GM23248 (cell line): ENCODE measurements around the gene NCBP3. TPM values are rescaled to one million over a fixed set of nuclear protein-coding genes. Genes with fewer than 3 reads are reported as not detected.
"Not testable (repeated sequence)": the region's sequence is repeated elsewhere in the genome, so short reads cannot be mapped to it uniquely, and the experiment has no call there.

Source experiments
- DNase-seq: peaks from one replicate; pipeline ENCODE4 v3.0.0-alpha.2; 2015
- H2AFZ ChIP-seq: fragments of 200-600 bp; sonication (generic); 2 replicates; pipeline ENCODE4 v1.6.1; 2016; ENCODE audit warnings: antibody characterized with exemption
- H3F3A ChIP-seq: fragments of 200-600 bp; sonication (generic); 2 replicates; pipeline ENCODE4 v1.6.1; 2016; ENCODE audit warnings: mild to moderate bottlenecking, antibody characterized with exemption, mixed run types; ENCODE audit not compliant: insufficient read depth
- H3K27ac ChIP-seq: fragments of 200-600 bp; sonication (generic); 2 replicates; pipeline ENCODE4 v1.5.1; 2016; ENCODE audit warnings: mild to moderate bottlenecking
- H3K27me3 ChIP-seq: fragments of 200-600 bp; sonication (generic); replicated peaks from 2 replicates; pipeline ENCODE4 v1.6.1; 2016; ENCODE audit warnings: mild to moderate bottlenecking; ENCODE audit not compliant: insufficient read depth
- H3K36me3 ChIP-seq: fragments of 200-600 bp; sonication (generic); 2 replicates; pipeline ENCODE4 v1.6.1; 2016; ENCODE audit warnings: low read depth, mild to moderate bottlenecking
- H3K4me1 ChIP-seq: fragments of 200-600 bp; sonication (generic); 2 replicates; pipeline ENCODE4 v1.6.1; 2016; ENCODE audit warnings: mild to moderate bottlenecking; ENCODE audit not compliant: insufficient read depth
- H3K4me2 ChIP-seq: fragments of 200-600 bp; sonication (generic); one replicate; pipeline ENCODE4 v1.6.1; 2016; ENCODE audit warnings: mild to moderate bottlenecking; ENCODE audit not compliant: unreplicated experiment
- H3K4me3 ChIP-seq: fragments of 200-600 bp; sonication (generic); 2 replicates; pipeline ENCODE4 v1.5.1; 2016; ENCODE audit warnings: mild to moderate bottlenecking
- H3K79me2 ChIP-seq: fragments of 200-600 bp; sonication (generic); 2 replicates; pipeline ENCODE4 v1.6.1; 2016; ENCODE audit warnings: mild to moderate bottlenecking; ENCODE audit not compliant: insufficient read depth
- H3K9ac ChIP-seq: fragments of 200-600 bp; sonication (generic); 2 replicates; pipeline ENCODE4 v1.6.1; 2016; ENCODE audit warnings: mild to moderate bottlenecking
- H3K9me2 ChIP-seq: fragments of 200-600 bp; sonication (generic); 2 replicates; pipeline ENCODE4 v1.6.1; 2016; ENCODE audit warnings: mixed run types, mild to moderate bottlenecking, moderate library complexity; ENCODE audit not compliant: insufficient read depth
- H3K9me3 ChIP-seq: fragments of 200-600 bp; sonication (generic); one replicate; pipeline ENCODE4 v1.6.1; 2017; ENCODE audit warnings: low read depth
- H4K20me1 ChIP-seq: fragments of 200-600 bp; sonication (generic); 2 replicates; pipeline ENCODE4 v1.6.0; 2016; ENCODE audit not compliant: insufficient read depth
- EZH2 ChIP-seq: fragments of 200-600 bp; sonication (generic); IDR thresholded peaks from 2 replicates; pipeline ENCODE4 v1.6.1; 2018; ENCODE audit warnings: antibody characterized with exemption, mild to moderate bottlenecking; ENCODE audit not compliant: insufficient read depth, poor library complexity, severe bottlenecking
- EZH2phosphoT487 ChIP-seq: fragments of 200-600 bp; sonication (generic); IDR thresholded peaks from 2 replicates; pipeline ENCODE4 v1.6.1; 2018; ENCODE audit warnings: antibody characterized with exemption, moderate library complexity, mild to moderate bottlenecking, low read depth; ENCODE audit not compliant: insufficient read depth
- WGBS, 2 experiments: methylation state at CpG; one replicate each; pipeline ENCODE4 v1.1.6; 2015 to 2017; ENCODE audit warnings: low lambda C conversion rate in 2 of 2, low coverage in 1 of 2; ENCODE audit errors: missing lambda C conversion rate in 2 of 2; 5-methylcytosine and 5-hydroxymethylcytosine counted together
- in situ Hi-C: fragments of 300-500 bp; cut with MboI; formaldehyde crosslinking; loops from 2 replicates; pipeline ENCODE4 v1.15.0; 2020
- polyA plus RNA-seq: library from polyadenylated mRNA; unstranded; fragments of >200 nt; fragmentation: Nextera tagmentation; extraction: Ambion mirVana; gene quantifications from 2 replicates; pipeline ENCODE4 v1.2.1, GENCODE V29; 2016
- total RNA-seq: library from RNA; depleted of rRNA; stranded (reverse); fragments of >200 nt; shearing (Covaris generic); gene quantifications from 2 replicates; pipeline ENCODE4 v1.2.3, GENCODE V29; 2014

The NCBP3 gene
- total and polyA plus RNA-seq, 2 experiments from 2014 or later: 16.6 to 20.1 TPM

DNA sequence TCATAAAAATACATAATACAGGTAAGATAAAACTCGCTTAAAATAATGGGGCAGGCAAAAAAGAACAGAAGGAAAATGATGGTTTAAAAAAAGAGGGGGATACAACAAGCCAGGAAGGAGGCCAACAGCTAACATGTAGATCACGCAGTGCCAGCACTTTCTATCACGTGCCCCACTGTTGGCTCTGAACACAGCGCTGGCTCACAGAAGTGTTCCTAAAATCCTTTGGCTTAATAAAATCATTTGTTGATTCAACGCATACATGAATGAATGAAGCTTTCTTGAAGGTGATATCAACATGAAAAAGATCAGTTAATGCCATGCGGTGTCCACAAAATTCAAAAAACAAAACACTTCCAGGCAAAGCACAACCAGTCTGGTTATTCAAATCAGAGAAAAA lies 53.6 kb downstream of the NCBP3 start:
- TF ChIP-seq EZH2: no peak
- TF ChIP-seq EZH2phosphoT487: no peak
- no peak for DNase-seq
- Histone ChIP-seq H3K27ac (no peak overlapping the region), H4K20me1 (no peaks in the 10 kb centered on the region), H3K9me2 (no peaks in the 10 kb centered on the region), H3K9ac (no peak overlapping the region), H2AFZ (no peak overlapping the region), H3K4me3 (no peak overlapping the region), H3K79me2 (no peaks in the 10 kb centered on the region), H3K4me2 (no peak overlapping the region), H3K9me3 (no peaks in the 10 kb centered on the region), H3K36me3 (no peaks in the 10 kb centered on the region), H3F3A (peaks cover 21% of the 10 kb centered on the region), H3K4me1 (peaks cover 6% of the 10 kb centered on the region), H3K27me3 (no peaks in the 10 kb centered on the region)
- 58 to 63% methylated on average over 6 of the region's 6 CpGs for WGBS, 2 experiments
- in situ Hi-C loops: no loop called here

DNA sequence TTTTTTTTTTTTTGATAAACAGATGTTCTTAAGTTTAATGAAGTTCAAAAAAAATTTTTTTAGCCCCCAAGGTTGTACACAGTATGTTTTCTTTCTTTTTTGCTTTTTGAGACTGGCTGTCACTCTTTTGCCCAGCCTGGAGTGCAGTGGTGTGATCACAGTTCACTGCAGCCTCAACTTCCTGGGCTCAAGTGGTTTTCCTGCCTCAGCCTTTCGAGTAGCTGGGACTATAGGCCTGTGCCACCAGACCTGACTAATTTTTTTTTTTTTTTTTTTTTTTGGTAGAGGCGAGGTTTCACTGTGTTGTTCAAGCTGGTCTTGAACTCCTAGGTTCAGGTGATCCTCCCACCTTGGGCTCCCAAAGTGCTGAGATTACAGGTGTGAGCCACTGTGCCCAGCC lies 57.8 kb downstream of the NCBP3 start:
- no peak for DNase-seq
- WGBS, 2 experiments: 65 to 86% methylated on average over 2 of the region's 2 CpGs
- no peaks in the 10 kb centered on the region for H3K36me3 ChIP-seq
- in situ Hi-C loops: no loop called here
- no peak overlapping the region for H3K4me3 ChIP-seq
- H3F3A ChIP-seq: peaks cover 21% of the 10 kb centered on the region
- H3K9me2 ChIP-seq: no peaks in the 10 kb centered on the region
- no peak overlapping the region for H2AFZ ChIP-seq
- H3K4me2 ChIP-seq: no peak overlapping the region
- H3K4me1 ChIP-seq: peaks cover 4% of the 10 kb centered on the region
- no peaks in the 10 kb centered on the region for H3K79me2 ChIP-seq
- TF ChIP-seq EZH2phosphoT487: no peak
- no peak for TF ChIP-seq EZH2
- H3K27me3 ChIP-seq: no peaks in the 10 kb centered on the region
- H3K27ac ChIP-seq: no peak overlapping the region
- no peaks in the 10 kb centered on the region for H3K9me3 ChIP-seq
- no peak overlapping the region for H3K9ac ChIP-seq
- no peaks in the 10 kb centered on the region for H4K20me1 ChIP-seq

DNA sequence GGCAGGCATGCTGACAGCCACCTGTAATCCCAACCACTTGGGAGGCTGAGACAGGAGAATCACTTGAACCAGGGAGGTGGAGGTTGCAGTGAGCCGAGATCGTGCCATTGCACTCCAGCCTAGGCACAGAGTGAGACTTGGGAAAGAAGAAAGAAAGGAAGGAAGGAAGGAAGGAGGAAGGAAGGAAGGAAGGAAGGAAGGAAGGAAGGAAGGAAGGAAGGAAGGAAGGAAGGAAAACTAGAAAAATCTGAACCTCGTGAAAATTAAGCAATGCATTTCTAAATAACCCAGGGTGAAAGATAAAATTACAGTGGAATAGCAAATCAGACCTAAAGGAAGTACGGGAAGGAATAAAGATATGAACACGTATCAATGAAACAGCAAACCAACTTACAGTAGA lies 60.7 kb downstream of the NCBP3 start:
- H3K4me1 ChIP-seq, H3F3A ChIP-seq, H2AFZ ChIP-seq, H3K4me2 ChIP-seq, H3K4me3 ChIP-seq, H3K9me2 ChIP-seq, H3K9ac ChIP-seq, H3K79me2 ChIP-seq, H3K36me3 ChIP-seq, H4K20me1 ChIP-seq, H3K27me3 ChIP-seq, H3K27ac ChIP-seq, DNase-seq, H3K9me3 ChIP-seq, in situ Hi-C loops: not testable (repeated sequence)
- WGBS, 2 experiments: 83 to 91% methylated on average over 5 of the region's 5 CpGs

DNA sequence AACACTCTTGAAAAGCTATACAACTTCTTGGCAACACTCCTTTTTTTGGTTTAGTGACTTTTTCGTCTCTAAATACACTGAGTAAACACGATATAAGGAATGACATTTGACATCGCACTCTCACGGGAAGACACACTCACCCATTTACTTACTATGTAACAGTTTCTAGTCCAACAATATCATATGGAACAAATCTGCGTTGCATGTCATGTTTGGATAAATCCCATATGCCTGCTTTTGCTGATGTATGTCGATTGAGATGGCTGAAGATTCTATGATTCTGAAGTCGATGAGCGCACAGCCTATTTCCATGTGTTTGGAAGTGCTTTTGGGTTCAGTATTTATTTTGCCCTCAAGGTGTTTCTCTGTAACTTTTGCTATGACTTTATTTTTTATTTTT lies 63.3 kb downstream of the NCBP3 start:
- H3K4me1 ChIP-seq: no peaks in the 10 kb centered on the region
- no peaks in the 10 kb centered on the region for H4K20me1 ChIP-seq
- DNase-seq: no peak
- no peak overlapping the region for H3K4me2 ChIP-seq
- H3K79me2 ChIP-seq: no peaks in the 10 kb centered on the region
- no peaks in the 10 kb centered on the region for H3K9me3 ChIP-seq
- in situ Hi-C loops: no loop called here
- H3K36me3 ChIP-seq: no peaks in the 10 kb centered on the region
- H3K27me3 ChIP-seq: no peaks in the 10 kb centered on the region
- no peaks in the 10 kb centered on the region for H3F3A ChIP-seq
- no peak overlapping the region for H3K27ac ChIP-seq
- WGBS, 2 experiments: 29 to 34% methylated on average over 8 of the region's 8 CpGs
- no peak for TF ChIP-seq EZH2phosphoT487
- TF ChIP-seq EZH2: no peak
- no peak overlapping the region for H2AFZ ChIP-seq
- H3K4me3 ChIP-seq: no peak overlapping the region
- H3K9ac ChIP-seq: no peak overlapping the region
- H3K9me2 ChIP-seq: no peaks in the 10 kb centered on the region

DNA sequence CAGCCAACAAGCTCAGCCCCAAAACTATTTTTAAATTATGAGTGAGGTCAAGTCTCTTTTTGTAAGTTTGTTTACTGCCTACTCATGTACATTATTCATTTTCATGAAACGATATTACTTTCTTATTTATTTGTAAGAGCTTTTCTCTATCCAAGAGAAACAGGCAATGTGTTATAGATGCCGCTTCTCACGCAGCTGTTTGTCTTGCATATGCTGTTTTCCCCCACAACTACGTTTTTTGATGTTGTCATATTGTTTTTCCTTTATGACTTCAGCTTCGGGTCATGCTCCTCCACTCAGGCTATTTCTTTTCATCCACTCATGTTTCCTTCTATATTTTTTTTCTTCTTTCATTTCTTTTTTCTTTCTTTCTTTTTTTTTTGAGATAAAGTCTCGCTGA lies 65.1 kb downstream of the NCBP3 start:
- H3K4me1 ChIP-seq: no peaks in the 10 kb centered on the region
- no peak overlapping the region for H3K4me3 ChIP-seq
- no peak overlapping the region for H3K9ac ChIP-seq
- in situ Hi-C loops: no loop called here
- H3F3A ChIP-seq: no peaks in the 10 kb centered on the region
- H3K36me3 ChIP-seq: no peaks in the 10 kb centered on the region
- H4K20me1 ChIP-seq: no peaks in the 10 kb centered on the region
- peak overlapping the region; percentile 56; the same call in 1 of the 2 replicates for H2AFZ ChIP-seq
- no peak overlapping the region for H3K27ac ChIP-seq
- no peaks in the 10 kb centered on the region for H3K27me3 ChIP-seq
- H3K79me2 ChIP-seq: no peaks in the 10 kb centered on the region
- H3K9me3 ChIP-seq: no peaks in the 10 kb centered on the region
- DNase-seq: peak; percentile 57
- 12 to 15% methylated on average over 6 of the region's 6 CpGs for WGBS, 2 experiments
- TF ChIP-seq EZH2 (no peak), EZH2phosphoT487 (no peak)
- no peaks in the 10 kb centered on the region for H3K9me2 ChIP-seq
- H3K4me2 ChIP-seq: peak overlapping the region; percentile 3
